Astrocyte (in vitro differentiated cells and primary cell): ENCODE results near the gene CCNI2. TPM values are rescaled to one million over a fixed set of nuclear protein-coding genes. Genes with fewer than 3 reads are reported as not detected.

Experiments
- DNase-seq: peaks from one replicate; pipeline ENCODE4 v3.0.0-alpha.2; 2010; ENCODE audit warnings: low read depth
- FAIRE-seq: peaks from 2 replicates; lab custom pipeline; 2011; peaks lifted over from hg19 to GRCh38; lab: Jason Lieb, UNC
- H2AFZ ChIP-seq: 2 replicates; pipeline ENCODE4 v1.6.0; 2012; ENCODE audit warnings: low read depth, low read length, inconsistent platforms
- H3K27ac ChIP-seq: 2 replicates; pipeline ENCODE4 v1.5.1; 2011; ENCODE audit warnings: low read depth, low read length, inconsistent platforms
- H3K27me3 ChIP-seq: 2 replicates; pipeline ENCODE4 v1.6.0; 2011; ENCODE audit warnings: low read length, inconsistent platforms; ENCODE audit not compliant: insufficient read depth
- H3K36me3 ChIP-seq: 2 replicates; pipeline ENCODE4 v1.5.1; 2011; ENCODE audit warnings: low read length, inconsistent platforms; ENCODE audit not compliant: insufficient read depth
- H3K4me1 ChIP-seq: 2 replicates; pipeline ENCODE4 v1.5.1; 2011; ENCODE audit warnings: low read length, inconsistent platforms; ENCODE audit not compliant: insufficient read depth
- H3K4me2 ChIP-seq: 2 replicates; pipeline ENCODE4 v1.6.0; 2012; ENCODE audit warnings: low read length, inconsistent platforms
- H3K4me3 ChIP-seq: 2 replicates; pipeline ENCODE4 v1.5.1; 2011; ENCODE audit warnings: low read depth, mild to moderate bottlenecking, low read length, inconsistent platforms; ENCODE audit not compliant: insufficient read depth
- H3K79me2 ChIP-seq: 2 replicates; pipeline ENCODE4 v1.6.0; 2012; ENCODE audit warnings: mild to moderate bottlenecking, low read length, inconsistent platforms; ENCODE audit not compliant: insufficient read depth
- H3K9ac ChIP-seq: 2 replicates; pipeline ENCODE4 v1.6.0; 2012; ENCODE audit warnings: mild to moderate bottlenecking, low read length, inconsistent platforms
- H3K9me3 ChIP-seq: 2 replicates; pipeline ENCODE4 v1.5.1; 2012; ENCODE audit warnings: low read depth, mild to moderate bottlenecking, low read length, inconsistent platforms; ENCODE audit not compliant: insufficient read depth
- H4K20me1 ChIP-seq: 2 replicates; pipeline ENCODE4 v1.6.0; 2012; ENCODE audit warnings: low read length, inconsistent platforms; ENCODE audit not compliant: insufficient read depth
- H3K27ac Mint-ChIP-seq: one replicate; pipeline ENCODE4 v1.8.0; 2021; ENCODE audit warnings: mild to moderate bottlenecking, mixed read lengths; ENCODE audit not compliant: unreplicated experiment
- H3K27me3 Mint-ChIP-seq: one replicate; pipeline ENCODE4 v1.8.0; 2021; ENCODE audit warnings: low read depth, mixed read lengths; ENCODE audit not compliant: unreplicated experiment
- H3K36me3 Mint-ChIP-seq: one replicate; pipeline ENCODE4 v1.8.0; 2021; ENCODE audit warnings: low read depth, mixed read lengths; ENCODE audit not compliant: unreplicated experiment
- H3K4me1 Mint-ChIP-seq: one replicate; pipeline ENCODE4 v1.8.0; 2021; ENCODE audit warnings: low read depth, mixed read lengths; ENCODE audit not compliant: unreplicated experiment
- H3K4me3 Mint-ChIP-seq: one replicate; pipeline ENCODE4 v1.8.0; 2021; ENCODE audit warnings: mild to moderate bottlenecking, moderate library complexity, mixed read lengths; ENCODE audit not compliant: unreplicated experiment
- H3K9me3 Mint-ChIP-seq: one replicate; pipeline ENCODE4 v1.8.0; 2021; ENCODE audit warnings: mild to moderate bottlenecking, mixed read lengths; ENCODE audit not compliant: unreplicated experiment
- EZH2 ChIP-seq: IDR thresholded peaks from 2 replicates; pipeline ENCODE4 v1.6.1; 2012; ENCODE audit warnings: mild to moderate bottlenecking, low read length, inconsistent platforms; ENCODE audit not compliant: insufficient read depth
- total RNA-seq: library from RNA; stranded (reverse); gene quantifications from 2 replicates; pipeline ENCODE4 v1.2.1, GENCODE V29; 2021
- TF ChIP-seq, protein P1 (sequence below): IDR thresholded peaks from 2 replicates; pipeline ENCODE4 v1.5.1; 2011; ENCODE audit warnings: low read depth, mild to moderate bottlenecking, inconsistent platforms, low read length, moderate library complexity; ENCODE audit not compliant: insufficient read depth

Gene CCNI2
- total RNA-seq, 1 donor from 2014 or later: 0.16 TPM

DNA sequence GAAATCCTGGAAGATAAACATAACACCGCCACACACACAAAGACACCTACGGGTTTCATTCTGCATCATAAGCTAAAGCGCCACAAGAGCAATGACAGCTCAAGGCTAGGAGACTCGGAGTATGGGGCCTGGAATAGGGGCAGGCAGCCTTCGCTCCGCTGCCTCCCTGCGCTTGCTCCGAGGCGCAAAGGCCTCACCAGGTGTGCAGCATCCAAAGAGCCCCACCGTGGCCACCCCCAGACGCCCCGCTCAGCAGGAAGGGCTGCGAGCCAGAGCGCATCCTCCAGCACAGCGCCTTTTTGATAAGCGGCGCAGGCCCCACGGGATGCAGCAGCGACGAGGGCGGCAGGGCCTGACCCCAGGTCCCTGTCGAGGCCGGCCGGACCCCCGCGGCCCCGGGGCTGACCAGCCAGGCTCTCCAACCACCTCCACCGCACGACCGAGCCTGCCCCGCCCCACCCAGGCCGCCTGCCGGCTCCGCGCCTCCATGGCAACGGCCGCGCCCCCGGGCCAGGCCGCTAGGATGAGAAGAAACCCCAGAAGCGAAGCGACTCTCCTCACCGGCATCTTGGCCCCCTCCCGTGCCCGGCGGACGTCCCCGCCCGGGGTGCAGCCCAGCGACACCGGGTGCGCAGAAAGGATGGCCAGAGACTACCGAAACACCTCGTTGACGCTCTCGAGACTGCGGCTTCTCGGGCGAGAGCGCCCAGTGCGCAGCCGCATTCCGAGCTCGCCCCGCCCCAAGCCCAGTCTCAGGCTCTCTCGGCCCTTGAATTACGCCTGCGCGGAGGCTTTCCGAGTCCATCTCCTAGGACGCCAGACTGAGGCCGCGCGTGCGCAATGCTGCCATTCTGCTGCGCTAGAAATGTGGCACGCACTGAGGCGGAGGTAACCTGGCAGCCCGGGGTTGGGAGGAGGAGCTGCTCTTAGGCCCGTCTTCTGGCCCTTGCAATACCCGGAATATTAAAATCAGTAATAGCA, 10.1 kb upstream of the CCNI2 start, which contains the start of gene KIF3A:
Gene KIF3A, minus strand, starts transcription at position 694 of the 981 bp plus-strand sequence. Its CDS starts 127 bp downstream, at position 567.
- H3K27ac ChIP-seq: peak within 1 kb of the TSS; percentile 62
- H3K9me3 Mint-ChIP-seq: no peaks in the 10 kb centered on the region
- H3K27ac Mint-ChIP-seq: peak within 1 kb of the TSS; percentile 37

DNA sequence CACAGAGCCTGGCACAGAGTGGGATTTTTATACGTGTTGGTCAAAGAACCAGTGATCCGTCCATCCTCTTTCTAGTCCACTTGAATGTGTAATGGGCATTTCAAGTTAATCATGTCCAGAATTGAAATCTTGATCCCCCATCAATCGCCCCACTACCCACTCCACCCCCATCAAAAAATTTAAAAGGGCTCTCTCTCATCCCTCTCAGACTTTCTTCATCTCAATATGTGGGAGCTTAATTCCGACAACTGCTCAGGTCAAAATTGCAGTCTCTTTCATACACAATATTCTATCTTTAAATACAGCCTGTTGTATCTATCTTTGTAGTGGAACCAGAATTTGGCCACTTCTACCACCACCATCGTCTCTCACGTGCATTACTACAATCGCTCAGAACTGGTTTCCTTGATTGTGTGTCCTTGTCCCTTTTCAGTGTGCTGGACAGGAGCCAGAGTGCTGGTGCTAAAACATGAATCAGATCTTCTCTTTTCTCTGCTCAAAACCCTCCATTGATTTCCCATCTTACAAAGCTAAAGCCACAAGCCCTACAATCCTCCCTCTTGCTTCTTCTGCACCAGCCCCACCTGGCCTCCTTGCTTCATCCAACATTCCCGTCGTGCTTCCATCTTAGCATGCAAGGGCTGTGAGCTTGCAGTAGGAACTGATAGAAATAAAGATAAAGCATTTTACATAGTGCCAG, 9.1 kb upstream of the CCNI2 start:
- Histone ChIP-seq H3K4me2 (peak overlapping the region; percentile 89), H3K4me1 (peaks cover 10% of the 10 kb centered on the region), H3K27ac (no peak overlapping the region), H3K79me2 (peaks cover 24% of the 10 kb centered on the region), H3K9ac (peak overlapping the region; percentile 82), H3K27me3 (no peaks in the 10 kb centered on the region), H3K36me3 (peaks cover 3% of the 10 kb centered on the region), H2AFZ (peak overlapping the region; percentile 92), H4K20me1 (peaks cover 9% of the 10 kb centered on the region), H3K9me3 (no peaks in the 10 kb centered on the region), H3K4me3 (peak overlapping the region; percentile 94)
- TF ChIP-seq, protein P1, sequence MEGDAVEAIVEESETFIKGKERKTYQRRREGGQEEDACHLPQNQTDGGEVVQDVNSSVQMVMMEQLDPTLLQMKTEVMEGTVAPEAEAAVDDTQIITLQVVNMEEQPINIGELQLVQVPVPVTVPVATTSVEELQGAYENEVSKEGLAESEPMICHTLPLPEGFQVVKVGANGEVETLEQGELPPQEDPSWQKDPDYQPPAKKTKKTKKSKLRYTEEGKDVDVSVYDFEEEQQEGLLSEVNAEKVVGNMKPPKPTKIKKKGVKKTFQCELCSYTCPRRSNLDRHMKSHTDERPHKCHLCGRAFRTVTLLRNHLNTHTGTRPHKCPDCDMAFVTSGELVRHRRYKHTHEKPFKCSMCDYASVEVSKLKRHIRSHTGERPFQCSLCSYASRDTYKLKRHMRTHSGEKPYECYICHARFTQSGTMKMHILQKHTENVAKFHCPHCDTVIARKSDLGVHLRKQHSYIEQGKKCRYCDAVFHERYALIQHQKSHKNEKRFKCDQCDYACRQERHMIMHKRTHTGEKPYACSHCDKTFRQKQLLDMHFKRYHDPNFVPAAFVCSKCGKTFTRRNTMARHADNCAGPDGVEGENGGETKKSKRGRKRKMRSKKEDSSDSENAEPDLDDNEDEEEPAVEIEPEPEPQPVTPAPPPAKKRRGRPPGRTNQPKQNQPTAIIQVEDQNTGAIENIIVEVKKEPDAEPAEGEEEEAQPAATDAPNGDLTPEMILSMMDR: no peak
- no peak for TF ChIP-seq EZH2
- Mint-ChIP-seq H3K4me3 (peak overlapping the region; percentile 89), H3K4me1 (peaks cover 13% of the 10 kb centered on the region), H3K27me3 (no peaks in the 10 kb centered on the region), H3K27ac (no peak overlapping the region), H3K9me3 (no peaks in the 10 kb centered on the region), H3K36me3 (no peaks in the 10 kb centered on the region)
- no peak for DNase-seq
- FAIRE-seq: no peak

More for the DNA sequence above, 10.1 kb upstream of the CCNI2 start, which contains the start of gene KIF3A:
- Histone ChIP-seq H3K4me3 (peak within 1 kb of the TSS; percentile 94), H3K9ac (peak within 1 kb of the TSS; percentile 82), H4K20me1 (peaks cover 9% of the 10 kb centered on the region), H3K36me3 (peaks cover 3% of the 10 kb centered on the region), H3K4me1 (peaks cover 10% of the 10 kb centered on the region), H3K4me2 (peak within 1 kb of the TSS; percentile 89), H3K27me3 (no peaks in the 10 kb centered on the region), H3K79me2 (peaks cover 24% of the 10 kb centered on the region), H3K9me3 (no peaks in the 10 kb centered on the region), H2AFZ (peak within 1 kb of the TSS; percentile 92)
- H3K27me3 Mint-ChIP-seq: no peaks in the 10 kb centered on the region
- FAIRE-seq (no peak), DNase-seq (peak; percentile 83)
- no peaks in the 10 kb centered on the region for H3K36me3 Mint-ChIP-seq
- H3K4me3 Mint-ChIP-seq: peak within 1 kb of the TSS; percentile 89
- TF ChIP-seq, protein P1: no peak
- no peak for TF ChIP-seq EZH2
- peaks cover 13% of the 10 kb centered on the region for H3K4me1 Mint-ChIP-seq
